Right cardiac atrium (tissue), 5 donors: Measurements from ENCODE around the gene METTL5. TPM values are rescaled to one million over a fixed set of nuclear protein-coding genes. Genes with fewer than 3 reads are reported as not detected.

Experiments used
- polyA plus RNA-seq: library from polyadenylated mRNA; stranded (reverse); fragments of 200-250 nt; gene quantifications from one replicate; pipeline ENCODE4 v1.2.3, GENCODE V29; 2013
- total RNA-seq, 4 donors: library from RNA; stranded (reverse); fragmentation: NEBNext Ultra II Directional; extraction: Animal tissue kit (Norgen Biotek cat#: 25700); gene quantifications; one replicate each; pipeline ENCODE4 v1.2.1, GENCODE V29; 2021
- donor health status: healthy with polysubstance abuse.
- donor health status: DM: no; HTN: yes; CAD: no.
- donor health status: DM: no; HTN: no; CAD: no.
- donor health status: DM: no; HTN: yes; CAD: no; lungs with severe emphysema.
- donor health status: DM: yes; HTN: yes; CAD: no.

Gene METTL5
- total and polyA plus RNA-seq, 5 donors, result 51.3 to 94.1 (median 60.8) TPM

Other genes with a start within 250 kb of the METTL5 start
- gene PPIG, start 240.6 kb downstream of the METTL5 start, total RNA-seq, result 10 to 100 TPM; 41.3 to 49.4 (median 45.2) TPM
- 40.4 TPM for gene PPIG, start 240.6 kb downstream of the METTL5 start, polyA plus RNA-seq
- not detected for gene CFAP210, start 130.5 kb downstream of the METTL5 start, total RNA-seq
- 0.14 TPM for gene CFAP210, start 130.5 kb downstream of the METTL5 start, polyA plus RNA-seq
- 1 to 10 TPM; 4.1 to 5.9 (median 4.4) TPM for gene PHOSPHO2, start 130.4 kb downstream of the METTL5 start, total RNA-seq
- gene PHOSPHO2, start 130.4 kb downstream of the METTL5 start, polyA plus RNA-seq, result 3.5 TPM
- gene KLHL23, start 91.1 kb downstream of the METTL5 start, total RNA-seq, result 10 to 100 TPM; 22.5 to 29.5 (median 25.7) TPM
- 16.7 TPM for gene KLHL23, start 91.1 kb downstream of the METTL5 start, polyA plus RNA-seq
- 10 to 100 TPM; 55.2 to 65.1 (median 59.5) TPM for gene SSB, start 26.0 kb downstream of the METTL5 start, total RNA-seq
- 73.3 TPM for gene SSB, start 26.0 kb downstream of the METTL5 start, polyA plus RNA-seq
- 10 to 100 TPM; 83.2 to 98.2 (median 93.6) TPM for gene UBR3, start 2.5 kb upstream of the METTL5 start, total RNA-seq
- 39.8 TPM for gene UBR3, start 2.5 kb upstream of the METTL5 start, polyA plus RNA-seq